Upper lobe of left lung (tissue), 6 donors: ENCODE measurements around the gene NCF2. TPM values are rescaled to one million over a fixed set of nuclear protein-coding genes. Genes with fewer than 3 reads are reported as not detected.
A peak's percentile ranks its signal among the peaks of the same experiment; 100 is the strongest.

ENCODE experiments used
- ATAC-seq, 2 donors: fragments of 200-7000 bp; cut with Tn5 transposase; one replicate each; pipeline ENCODE4 v1.9.1; 2022; ENCODE audit warnings: mild to moderate bottlenecking in 2 of 2, moderate library complexity in 2 of 2; ENCODE audit not compliant: low FRiP score in 2 of 2
- DNase-seq, 2 donors: peaks; one replicate each; pipeline ENCODE4 v3.0.0-alpha.2; 2019 to 2020
- H3K27ac ChIP-seq, 4 donors: fragments of 200-600 bp; sonication (generic); one replicate each; pipeline ENCODE4 v1.5.1; 2016 to 2019
- H3K27me3 ChIP-seq, 4 donors: fragments of 200-600 bp; sonication (generic); one replicate each; pipeline ENCODE4 v1.5.1; 2017 to 2019
- H3K36me3 ChIP-seq, 4 donors: fragments of 200-600 bp; sonication (generic); one replicate each; pipeline ENCODE4 v1.5.1; 2016 to 2019
- H3K4me1 ChIP-seq, 4 donors: fragments of 200-600 bp; sonication (generic); one replicate each; pipeline ENCODE4 v1.5.1; 2018 to 2019
- H3K4me3 ChIP-seq, 4 donors: fragments of 200-600 bp; sonication (generic); one replicate each; pipeline ENCODE4 v1.5.1; 2017 to 2019; ENCODE audit warnings: mild to moderate bottlenecking in 2 of 4, moderate library complexity in 1 of 4
- H3K9me3 ChIP-seq, 4 donors: fragments of 200-600 bp; sonication (generic); one replicate each; pipeline ENCODE4 v1.5.1; 2018 to 2019
- CTCF ChIP-seq, 6 experiments: fragments of 450-650 bp in 4 of 6; fragments of 200-600 bp in 2 of 6; sonication (generic) in 2 of 6; IDR thresholded peaks; one replicate each; pipeline ENCODE4 v1.5.1; 2016 to 2019; ENCODE audit warnings: antibody characterized with exemption in 6 of 6
- EP300 ChIP-seq, 4 donors: sonication (generic); formaldehyde crosslinking; IDR thresholded peaks; one replicate each; pipeline ENCODE4 v1.5.1; 2017; ENCODE audit warnings: antibody characterized with exemption in 4 of 4, control low read depth in 2 of 4
- POLR2A ChIP-seq, 4 donors: fragments of 450-650 bp; IDR thresholded peaks; one replicate each; pipeline ENCODE4 v1.5.1; 2016 to 2017; ENCODE audit warnings: antibody characterized with exemption in 4 of 4, mild to moderate bottlenecking in 2 of 4
- POLR2AphosphoS5 ChIP-seq, 2 donors: sonication (generic); formaldehyde crosslinking; IDR thresholded peaks; one replicate each; pipeline ENCODE4 v1.5.1; 2017; ENCODE audit warnings: antibody characterized with exemption in 2 of 2
- whole genome bisulfite sequencing, 2 donors: methylation state at CpG; one replicate each; pipeline ENCODE4 v1.1.5; 2017 to 2018; 5-methylcytosine and 5-hydroxymethylcytosine counted together
- total RNA-seq, 6 donors: library from RNA; depleted of rRNA in 4 of 6; stranded (reverse); fragments of >200 nt in 4 of 6; gene quantifications; one replicate each; pipeline versions ENCODE4 v1.1.0 to v1.2.1, GENCODE V29; 2016 to 2021
- donor health status: DM: no; HTN: no; CAD: no; lungs with moderate emphysema.
- donor health status: DM: no; HTN: yes; CAD: no; lungs with severe emphysema.

The NCF2 gene
- total RNA-seq, 6 donors from 2014 or later = 68.5 to 202 (median 143) TPM

GRCh38 chr1:183546427-183546826 lies 43.8 kb downstream of the NCF2 start:
- Histone ChIP-seq H3K9me3 (no peaks in the 10 kb centered on the region), H3K4me3 (no peak overlapping the region), H3K27me3 (no peaks in the 10 kb centered on the region), H3K4me1 (peaks cover 0 to 6% (median 2%) of the 10 kb centered on the region in 4 donors), H3K27ac (no peak overlapping the region), H3K36me3 (peaks cover 16 to 88% (median 50%) of the 10 kb centered on the region in 4 donors)
- TF ChIP-seq EP300 (IDR thresholded peaks at IDR 0.05) (no peak), POLR2A (IDR thresholded peaks at IDR 0.05) (no peak), CTCF (IDR thresholded peaks at IDR 0.05) (no peak), POLR2AphosphoS5 (IDR thresholded peaks at IDR 0.05) (no peak)
- 85 to 89% methylated on average over 2 of the region's 2 CpGs for WGBS, 2 donors
- DNase-seq (no peak), ATAC-seq (no peak)

GRCh38 chr1:183544598-183545297 lies 45.5 kb downstream of the NCF2 start:
- no peaks in the 10 kb centered on the region for H3K27me3 ChIP-seq
- 82 to 83% methylated on average over 5 of the region's 5 CpGs for WGBS, 2 donors
- no peak for TF ChIP-seq POLR2AphosphoS5 (IDR thresholded peaks at IDR 0.05)
- no peak for TF ChIP-seq EP300 (IDR thresholded peaks at IDR 0.05)
- no peak for TF ChIP-seq CTCF (IDR thresholded peaks at IDR 0.05)
- no peak for TF ChIP-seq POLR2A (IDR thresholded peaks at IDR 0.05)
- peaks cover 15 to 88% (median 53%) of the 10 kb centered on the region in 4 donors for H3K36me3 ChIP-seq
- H3K27ac ChIP-seq = no peak overlapping the region
- no peak for ATAC-seq
- no peak for DNase-seq
- H3K4me1 ChIP-seq = peaks cover 0 to 3% (median 0%) of the 10 kb centered on the region in 4 donors
- no peaks in the 10 kb centered on the region for H3K9me3 ChIP-seq
- no peak overlapping the region for H3K4me3 ChIP-seq

- Histone ChIP-seq H3K4me1 (peaks cover 0 to 3% (median 0%) of the 10 kb centered on the region in 4 donors), H3K36me3 (peaks cover 15 to 88% (median 62%) of the 10 kb centered on the region in 4 donors), H3K4me3 (no peak overlapping the region), H3K27me3 (no peaks in the 10 kb centered on the region), H3K27ac (no peak overlapping the region), H3K9me3 (no peaks in the 10 kb centered on the region)
- DNase-seq = no peak
- ATAC-seq = peak in 1 of 2 donors; percentile 75
- TF ChIP-seq CTCF (IDR thresholded peaks at IDR 0.05) (peak; percentile 27 to 62 (median 38)), POLR2AphosphoS5 (IDR thresholded peaks at IDR 0.05) (no peak), EP300 (IDR thresholded peaks at IDR 0.05) (no peak)
- 44 to 50% methylated on average over 2 of the region's 2 CpGs for WGBS, 2 donors
These were observed 46.5 kb downstream of the NCF2 start for GRCh38 chr1:183543619-183544204.

GRCh38 chr1:183537405-183537804 lies 52.9 kb downstream of the NCF2 start:
- WGBS, 2 donors = 85 to 93% methylated on average over 4 of the region's 4 CpGs
- TF ChIP-seq POLR2A (IDR thresholded peaks at IDR 0.05) (no peak), POLR2AphosphoS5 (IDR thresholded peaks at IDR 0.05) (no peak), CTCF (IDR thresholded peaks at IDR 0.05) (no peak), EP300 (IDR thresholded peaks at IDR 0.05) (no peak)
- DNase-seq (no peak), ATAC-seq (no peak)
- Histone ChIP-seq H3K9me3 (no peaks in the 10 kb centered on the region), H3K27me3 (no peaks in the 10 kb centered on the region), H3K36me3 (peaks cover 19 to 91% (median 62%) of the 10 kb centered on the region in 4 donors), H3K4me1 (no peaks in the 10 kb centered on the region), H3K27ac (no peak overlapping the region), H3K4me3 (no peak overlapping the region)
